SK-N-SH treated with all-trans-retinoic acid at 6 μM for 48 hours (cell line): ENCODE data around the gene POC1A.

Experiments used
- ATAC-seq: fragments of 200-7000 bp; cut with Tn5 transposase; 3 replicates; pipeline ENCODE4 v1.9.1; 2020; ENCODE audit warnings: mild to moderate bottlenecking, moderate library complexity
- ARNTL ChIP-seq: fragments of 450-650 bp; formaldehyde crosslinking; IDR thresholded peaks from 2 replicates; pipeline ENCODE4 v1.5.0; 2020; ENCODE audit warnings: low read depth, mild to moderate bottlenecking, moderate library complexity, borderline replicate concordance
- BACH2 ChIP-seq: fragments of 250-450 bp; sonication (Bioruptor Pico); IDR thresholded peaks from 2 replicates; pipeline ENCODE4 v1.9.0; 2021; ENCODE audit warnings: mild to moderate bottlenecking, borderline replicate concordance
- CREB5 ChIP-seq: fragments of 250-450 bp; sonication (Bioruptor Pico); IDR thresholded peaks from 2 replicates; pipeline ENCODE4 v1.5.1; 2020; ENCODE audit warnings: low read depth, mild to moderate bottlenecking, moderate library complexity
- CSDC2 ChIP-seq: fragments of 250-450 bp; sonication (Bioruptor Pico); IDR thresholded peaks from 2 replicates; pipeline ENCODE4 v1.5.0; 2020; ENCODE audit warnings: mild to moderate bottlenecking, moderate library complexity
- CSRNP3 ChIP-seq: fragments of 250-450 bp; sonication (Bioruptor Pico); IDR thresholded peaks from 2 replicates; pipeline ENCODE4 v1.5.1; 2021; ENCODE audit warnings: mild to moderate bottlenecking, moderate library complexity
- ESRRG ChIP-seq: fragments of 250-450 bp; sonication (Bioruptor Pico); IDR thresholded peaks from 2 replicates; pipeline ENCODE4 v1.6.1; 2021; ENCODE audit warnings: mild to moderate bottlenecking
- GLIS3 ChIP-seq: fragments of 250-450 bp; sonication (Bioruptor Pico); IDR thresholded peaks from 2 replicates; pipeline ENCODE4 v1.5.0; 2020; ENCODE audit warnings: mild to moderate bottlenecking, moderate library complexity
- OSR1 ChIP-seq: fragments of 250-450 bp; sonication (Bioruptor Pico); IDR thresholded peaks from 2 replicates; pipeline ENCODE4 v1.8.0; 2022; ENCODE audit warnings: moderate library complexity, mild to moderate bottlenecking, inconsistent platforms
- PPARA ChIP-seq: fragments of 250-450 bp; sonication (Bioruptor Pico); IDR thresholded peaks from 2 replicates; pipeline ENCODE4 v1.5.0; 2020; ENCODE audit warnings: mild to moderate bottlenecking, borderline replicate concordance
- RARB ChIP-seq: fragments of 250-450 bp; sonication (Bioruptor Pico); IDR thresholded peaks from 2 replicates; pipeline ENCODE4 v1.8.0; 2021; ENCODE audit warnings: mild to moderate bottlenecking, moderate library complexity
- TCF4 ChIP-seq: fragments of 250-450 bp; sonication (Bioruptor Pico); IDR thresholded peaks from 2 replicates; pipeline ENCODE4 v1.8.0; 2021; ENCODE audit warnings: mild to moderate bottlenecking, moderate library complexity, borderline replicate concordance
- TOX ChIP-seq: fragments of 250-450 bp; sonication (Bioruptor Pico); IDR thresholded peaks from 2 replicates; pipeline ENCODE4 v1.8.0; 2021; ENCODE audit warnings: mild to moderate bottlenecking, moderate library complexity, borderline replicate concordance
- TSHZ2 ChIP-seq: fragments of 250-450 bp; sonication (Bioruptor Pico); IDR thresholded peaks from 2 replicates; pipeline ENCODE4 v1.5.0; 2020; ENCODE audit warnings: mild to moderate bottlenecking, moderate library complexity
- ZC3H10 ChIP-seq: fragments of 250-450 bp; sonication (Bioruptor Pico); IDR thresholded peaks from 2 replicates; pipeline ENCODE4 v1.5.1; 2021; ENCODE audit warnings: mild to moderate bottlenecking, moderate library complexity
- ZFP3 ChIP-seq: fragments of 250-450 bp; sonication (Bioruptor Pico); IDR thresholded peaks from 2 replicates; pipeline ENCODE4 v1.5.0; 2020; ENCODE audit warnings: mild to moderate bottlenecking, moderate library complexity
- ZFP30 ChIP-seq: fragments of 450-650 bp; formaldehyde crosslinking; IDR thresholded peaks from 2 replicates; pipeline ENCODE4 v1.5.0; 2022; ENCODE audit warnings: mild to moderate bottlenecking, moderate library complexity
- ZNF565 ChIP-seq: fragments of 450-650 bp; formaldehyde crosslinking; conservative IDR thresholded peaks from 2 replicates; pipeline ENCODE4 v1.5.0; 2020; ENCODE audit warnings: low read depth, mild to moderate bottlenecking, moderate library complexity
- ZNF70 ChIP-seq: fragments of 450-650 bp; formaldehyde crosslinking; IDR thresholded peaks from 2 replicates; pipeline ENCODE4 v1.5.0; 2020; ENCODE audit warnings: mild to moderate bottlenecking, moderate library complexity
- ZNF8 ChIP-seq: fragments of 450-650 bp; formaldehyde crosslinking; IDR thresholded peaks from 2 replicates; pipeline ENCODE4 v1.5.0; 2020; ENCODE audit warnings: mild to moderate bottlenecking, moderate library complexity
- TF ChIP-seq, protein P1 (sequence below): fragments of 250-450 bp; sonication (Bioruptor Pico); IDR thresholded peaks from 2 replicates; pipeline ENCODE4 v1.8.0; 2021; ENCODE audit warnings: low read depth, mild to moderate bottlenecking, moderate library complexity, borderline replicate concordance
- TF ChIP-seq, protein P2 (sequence below): fragments of 250-450 bp; sonication (Bioruptor Pico); IDR thresholded peaks from 2 replicates; pipeline ENCODE4 v1.8.0; 2020; ENCODE audit warnings: mild to moderate bottlenecking, moderate library complexity, borderline replicate concordance

The POC1A gene

DNA sequence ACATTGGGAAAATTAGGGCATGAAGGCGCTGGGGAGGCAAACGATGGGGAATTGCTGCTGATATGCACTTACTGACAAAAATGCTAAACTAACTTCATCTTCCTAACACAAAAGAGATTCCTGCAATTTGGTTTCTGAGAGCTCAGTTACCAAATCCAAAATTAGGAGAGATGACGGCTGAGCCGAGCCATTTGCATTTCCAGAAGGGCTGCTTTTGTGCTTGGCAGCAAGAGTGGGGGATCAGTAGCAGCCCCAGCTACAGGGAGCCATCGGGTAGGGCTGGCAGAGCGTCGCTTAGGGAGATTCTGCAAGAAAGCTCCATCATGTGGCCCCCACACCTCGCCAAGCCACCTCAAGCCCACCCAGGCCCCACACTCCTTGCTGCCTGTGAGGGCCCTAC is 81.8 kb downstream of the POC1A start:
- ATAC-seq = no peak
- TF ChIP-seq CSRNP3 (no peak), TSHZ2 (CRISPR knock-in tag) (no peak), ZNF8 (CRISPR knock-in tag) (no peak), ARNTL (CRISPR knock-in tag) (no peak), CREB5 (no peak), PPARA (CRISPR knock-in tag) (no peak), ZNF565 (CRISPR knock-in tag) (no peak)
- TF ChIP-seq, protein P1, sequence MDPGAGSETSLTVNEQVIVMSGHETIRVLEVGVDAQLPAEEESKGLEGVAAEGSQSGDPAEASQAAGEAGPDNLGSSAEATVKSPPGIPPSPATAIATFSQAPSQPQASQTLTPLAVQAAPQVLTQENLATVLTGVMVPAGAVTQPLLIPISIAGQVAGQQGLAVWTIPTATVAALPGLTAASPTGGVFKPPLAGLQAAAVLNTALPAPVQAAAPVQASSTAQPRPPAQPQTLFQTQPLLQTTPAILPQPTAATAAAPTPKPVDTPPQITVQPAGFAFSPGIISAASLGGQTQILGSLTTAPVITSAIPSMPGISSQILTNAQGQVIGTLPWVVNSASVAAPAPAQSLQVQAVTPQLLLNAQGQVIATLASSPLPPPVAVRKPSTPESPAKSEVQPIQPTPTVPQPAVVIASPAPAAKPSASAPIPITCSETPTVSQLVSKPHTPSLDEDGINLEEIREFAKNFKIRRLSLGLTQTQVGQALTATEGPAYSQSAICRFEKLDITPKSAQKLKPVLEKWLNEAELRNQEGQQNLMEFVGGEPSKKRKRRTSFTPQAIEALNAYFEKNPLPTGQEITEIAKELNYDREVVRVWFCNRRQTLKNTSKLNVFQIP (CRISPR knock-in tag) = no peak

GRCh38 chr3:52072020-52072419 is 82.2 kb downstream of the POC1A start:
- TF ChIP-seq CSDC2 (CRISPR knock-in tag) = no peak
- TF ChIP-seq TCF4 (CRISPR knock-in tag) = no peak
- TF ChIP-seq ZNF565 (CRISPR knock-in tag) = no peak
- TF ChIP-seq CSRNP3 = no peak
- TF ChIP-seq ZFP30 (CRISPR knock-in tag) = no peak
- no peak for TF ChIP-seq GLIS3 (CRISPR knock-in tag)
- no peak for TF ChIP-seq RARB (CRISPR knock-in tag)
- no peak for TF ChIP-seq BACH2 (CRISPR knock-in tag)
- TF ChIP-seq ZNF8 (CRISPR knock-in tag) = no peak
- no peak for TF ChIP-seq ZFP3 (CRISPR knock-in tag)
- no peak for TF ChIP-seq CREB5
- TF ChIP-seq, all 23 proteins: peak for 0
- ATAC-seq = no peak

- ATAC-seq = no peak
- no peak for TF ChIP-seq ZC3H10 (CRISPR knock-in tag)
- no peak for TF ChIP-seq ARNTL (CRISPR knock-in tag)
- no peak for TF ChIP-seq ZNF8 (CRISPR knock-in tag)
- TF ChIP-seq BACH2 (CRISPR knock-in tag) = no peak
- TF ChIP-seq, protein P2, sequence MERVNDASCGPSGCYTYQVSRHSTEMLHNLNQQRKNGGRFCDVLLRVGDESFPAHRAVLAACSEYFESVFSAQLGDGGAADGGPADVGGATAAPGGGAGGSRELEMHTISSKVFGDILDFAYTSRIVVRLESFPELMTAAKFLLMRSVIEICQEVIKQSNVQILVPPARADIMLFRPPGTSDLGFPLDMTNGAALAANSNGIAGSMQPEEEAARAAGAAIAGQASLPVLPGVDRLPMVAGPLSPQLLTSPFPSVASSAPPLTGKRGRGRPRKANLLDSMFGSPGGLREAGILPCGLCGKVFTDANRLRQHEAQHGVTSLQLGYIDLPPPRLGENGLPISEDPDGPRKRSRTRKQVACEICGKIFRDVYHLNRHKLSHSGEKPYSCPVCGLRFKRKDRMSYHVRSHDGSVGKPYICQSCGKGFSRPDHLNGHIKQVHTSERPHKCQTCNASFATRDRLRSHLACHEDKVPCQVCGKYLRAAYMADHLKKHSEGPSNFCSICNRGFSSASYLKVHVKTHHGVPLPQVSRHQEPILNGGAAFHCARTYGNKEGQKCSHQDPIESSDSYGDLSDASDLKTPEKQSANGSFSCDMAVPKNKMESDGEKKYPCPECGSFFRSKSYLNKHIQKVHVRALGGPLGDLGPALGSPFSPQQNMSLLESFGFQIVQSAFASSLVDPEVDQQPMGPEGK (CRISPR knock-in tag) = no peak
- no peak for TF ChIP-seq ESRRG (CRISPR knock-in tag)
- no peak for TF ChIP-seq TSHZ2 (CRISPR knock-in tag)
- no peak for TF ChIP-seq TOX (CRISPR knock-in tag)
- no peak for TF ChIP-seq ZNF70 (CRISPR knock-in tag)
- no peak for TF ChIP-seq OSR1 (CRISPR knock-in tag)
These were observed 83.2 kb downstream of the POC1A start for GRCh38 chr3:52070724-52071621.
